ENCODE results near the gene ANKRD33B.
"Not testable (repeated sequence)": the region's sequence is repeated elsewhere in the genome, so short reads cannot be mapped to it uniquely, and the experiment has no call there.

Gene ANKRD33B

DNA sequence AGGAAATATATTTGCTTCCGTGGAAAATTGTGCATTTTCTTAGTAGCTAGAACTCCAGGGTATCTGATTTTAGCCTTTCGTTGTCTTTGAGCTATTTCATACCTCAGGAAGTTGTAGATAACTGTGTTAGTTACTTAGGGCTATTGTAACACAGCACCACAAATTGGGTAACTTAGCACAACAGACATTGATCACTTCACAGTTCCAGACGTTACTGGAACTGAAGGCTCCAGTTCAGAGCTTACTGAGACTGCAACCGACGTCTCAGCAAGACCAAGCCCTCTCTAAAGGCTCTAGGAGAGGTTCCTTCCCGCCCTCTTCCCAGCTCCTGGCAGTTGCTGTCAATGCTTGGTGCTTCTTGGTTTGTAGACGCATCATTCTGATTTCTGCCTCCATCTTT, 17.7 kb upstream of the ANKRD33B start:
- Histone ChIP-seq H2AFZ (ENCODE audit: low read length) (no peak overlapping the region), H3K4me2 (ENCODE audit: low read depth, low read length) (no peak overlapping the region), H3K27ac (ENCODE audit: low read length) (no peak overlapping the region), H3K36me3 (replicated peaks; ENCODE audit: insufficient read depth, low read length) (no peaks in the 10 kb centered on the region), H3K4me1 (ENCODE audit: low read length) (no peaks in the 10 kb centered on the region), H3K27me3 (replicated peaks; ENCODE audit: insufficient read depth, low read length) (no peaks in the 10 kb centered on the region), H4K20me1 (ENCODE audit: insufficient read depth, low read length) (no peaks in the 10 kb centered on the region), H3K9me3 (replicated peaks; ENCODE audit: insufficient read depth, low read length) (no peaks in the 10 kb centered on the region), H3K4me3 (ENCODE audit: low read length) (no peak overlapping the region), H3K79me2 (ENCODE audit: low read length) (no peaks in the 10 kb centered on the region), H3F3A (ENCODE audit: insufficient read depth, low read length) (no peaks in the 10 kb centered on the region), H3K9me2 (replicated peaks; ENCODE audit: insufficient read depth, low read length) (no peaks in the 10 kb centered on the region), H3K9ac (ENCODE audit: low read length) (no peak overlapping the region)
- no peak for TF ChIP-seq EZH2phosphoT487 (IDR thresholded peaks at IDR 0.05; ENCODE audit: low read length)
- TF ChIP-seq EZH2 (optimal IDR thresholded peaks at IDR 0.05; ENCODE audit: low read depth, low read length): no peak
- TF ChIP-seq, protein P1, sequence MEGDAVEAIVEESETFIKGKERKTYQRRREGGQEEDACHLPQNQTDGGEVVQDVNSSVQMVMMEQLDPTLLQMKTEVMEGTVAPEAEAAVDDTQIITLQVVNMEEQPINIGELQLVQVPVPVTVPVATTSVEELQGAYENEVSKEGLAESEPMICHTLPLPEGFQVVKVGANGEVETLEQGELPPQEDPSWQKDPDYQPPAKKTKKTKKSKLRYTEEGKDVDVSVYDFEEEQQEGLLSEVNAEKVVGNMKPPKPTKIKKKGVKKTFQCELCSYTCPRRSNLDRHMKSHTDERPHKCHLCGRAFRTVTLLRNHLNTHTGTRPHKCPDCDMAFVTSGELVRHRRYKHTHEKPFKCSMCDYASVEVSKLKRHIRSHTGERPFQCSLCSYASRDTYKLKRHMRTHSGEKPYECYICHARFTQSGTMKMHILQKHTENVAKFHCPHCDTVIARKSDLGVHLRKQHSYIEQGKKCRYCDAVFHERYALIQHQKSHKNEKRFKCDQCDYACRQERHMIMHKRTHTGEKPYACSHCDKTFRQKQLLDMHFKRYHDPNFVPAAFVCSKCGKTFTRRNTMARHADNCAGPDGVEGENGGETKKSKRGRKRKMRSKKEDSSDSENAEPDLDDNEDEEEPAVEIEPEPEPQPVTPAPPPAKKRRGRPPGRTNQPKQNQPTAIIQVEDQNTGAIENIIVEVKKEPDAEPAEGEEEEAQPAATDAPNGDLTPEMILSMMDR (IDR thresholded peaks at IDR 0.05; ENCODE audit: low read length): no peak
- no peak for DNase-seq

DNA sequence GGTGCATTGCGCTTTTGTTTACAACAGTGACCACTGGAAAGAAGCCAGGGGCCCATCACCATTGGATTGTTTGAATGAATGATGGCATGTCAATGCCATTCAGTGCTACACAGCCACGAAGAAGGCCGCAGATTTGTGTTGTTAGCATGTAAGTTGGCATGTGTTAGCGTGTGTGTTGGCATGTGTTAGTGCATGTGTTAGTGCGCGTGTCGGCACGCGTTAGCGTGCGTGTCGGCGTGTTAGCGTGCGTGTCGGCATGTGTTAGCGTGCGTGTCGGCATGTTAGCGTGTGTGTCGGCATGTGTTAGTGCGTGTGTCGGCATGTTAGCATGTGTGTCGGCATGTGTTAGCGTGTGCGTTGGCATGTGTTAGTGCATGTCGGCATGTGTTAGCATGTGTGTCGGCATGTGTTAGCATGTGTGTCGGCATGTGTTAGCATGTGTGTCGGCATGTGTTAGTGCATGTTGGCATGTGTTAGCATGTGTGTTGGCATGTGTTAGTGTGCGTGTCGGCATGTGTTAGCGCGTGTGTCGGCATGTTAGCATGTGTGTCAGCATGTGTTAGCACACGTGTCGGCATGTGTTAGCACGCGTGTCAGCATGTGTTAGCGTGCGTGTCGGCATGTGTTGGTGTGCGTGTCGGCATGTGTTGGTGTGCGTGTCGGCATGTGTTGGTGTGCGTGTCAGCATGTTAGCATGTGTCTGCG, 15.3 kb upstream of the ANKRD33B start:
- H3K4me3 ChIP-seq (ENCODE audit: low read length): no peak overlapping the region
- no peaks in the 10 kb centered on the region for H3K9me2 ChIP-seq (replicated peaks; ENCODE audit: insufficient read depth, low read length)
- H3K4me2 ChIP-seq (ENCODE audit: low read depth, low read length): no peak overlapping the region
- no peaks in the 10 kb centered on the region for H3K36me3 ChIP-seq (replicated peaks; ENCODE audit: insufficient read depth, low read length)
- no peak overlapping the region for H2AFZ ChIP-seq (ENCODE audit: low read length)
- H3K27me3 ChIP-seq (replicated peaks; ENCODE audit: insufficient read depth, low read length): no peaks in the 10 kb centered on the region
- no peak overlapping the region for H3K27ac ChIP-seq (ENCODE audit: low read length)
- no peak overlapping the region for H3K9ac ChIP-seq (ENCODE audit: low read length)
- H3F3A ChIP-seq (ENCODE audit: insufficient read depth, low read length): no peaks in the 10 kb centered on the region
- H3K4me1 ChIP-seq (ENCODE audit: low read length): no peaks in the 10 kb centered on the region
- H4K20me1 ChIP-seq (ENCODE audit: insufficient read depth, low read length): no peaks in the 10 kb centered on the region
- DNase-seq: no peak
- H3K79me2 ChIP-seq (ENCODE audit: low read length): no peaks in the 10 kb centered on the region
- TF ChIP-seq EZH2 (optimal IDR thresholded peaks at IDR 0.05; ENCODE audit: low read depth, low read length) (no peak), EZH2phosphoT487 (IDR thresholded peaks at IDR 0.05; ENCODE audit: low read length) (no peak)
- TF ChIP-seq, protein P1 (IDR thresholded peaks at IDR 0.05; ENCODE audit: low read length): no peak
- no peaks in the 10 kb centered on the region for H3K9me3 ChIP-seq (replicated peaks; ENCODE audit: insufficient read depth, low read length)

- H4K20me1 ChIP-seq (ENCODE audit: insufficient read depth, low read length); H3K9me3 ChIP-seq (replicated peaks; ENCODE audit: insufficient read depth, low read length); H3K4me2 ChIP-seq (ENCODE audit: low read depth, low read length); DNase-seq; H3K27ac ChIP-seq (ENCODE audit: low read length); H3K4me3 ChIP-seq (ENCODE audit: low read length); H3K9me2 ChIP-seq (replicated peaks; ENCODE audit: insufficient read depth, low read length); H2AFZ ChIP-seq (ENCODE audit: low read length); H3K36me3 ChIP-seq (replicated peaks; ENCODE audit: insufficient read depth, low read length); H3K4me1 ChIP-seq (ENCODE audit: low read length); H3K9ac ChIP-seq (ENCODE audit: low read length); H3K79me2 ChIP-seq (ENCODE audit: low read length); H3F3A ChIP-seq (ENCODE audit: insufficient read depth, low read length); H3K27me3 ChIP-seq (replicated peaks; ENCODE audit: insufficient read depth, low read length): not testable (repeated sequence)
Measured at GRCh38 chr5:10549123-10549514, 14.8 kb upstream of the ANKRD33B start.

- Histone ChIP-seq H3K27ac (ENCODE audit: low read length) (no peak overlapping the region), H3K4me3 (ENCODE audit: low read length) (no peak overlapping the region), H3K36me3 (replicated peaks; ENCODE audit: insufficient read depth, low read length) (no peaks in the 10 kb centered on the region), H3K4me1 (ENCODE audit: low read length) (no peaks in the 10 kb centered on the region), H3K9ac (ENCODE audit: low read length) (no peak overlapping the region), H3K9me3 (replicated peaks; ENCODE audit: insufficient read depth, low read length) (no peaks in the 10 kb centered on the region), H3K27me3 (replicated peaks; ENCODE audit: insufficient read depth, low read length) (no peaks in the 10 kb centered on the region), H4K20me1 (ENCODE audit: insufficient read depth, low read length) (no peaks in the 10 kb centered on the region), H3K79me2 (ENCODE audit: low read length) (no peaks in the 10 kb centered on the region), H3K9me2 (replicated peaks; ENCODE audit: insufficient read depth, low read length) (no peaks in the 10 kb centered on the region), H3F3A (ENCODE audit: insufficient read depth, low read length) (no peaks in the 10 kb centered on the region), H3K4me2 (ENCODE audit: low read depth, low read length) (no peak overlapping the region), H2AFZ (ENCODE audit: low read length) (no peak overlapping the region)
- TF ChIP-seq, protein P1 (IDR thresholded peaks at IDR 0.05; ENCODE audit: low read length): no peak
- TF ChIP-seq EZH2phosphoT487 (IDR thresholded peaks at IDR 0.05; ENCODE audit: low read length) (no peak), EZH2 (optimal IDR thresholded peaks at IDR 0.05; ENCODE audit: low read depth, low read length) (no peak)
- no peak for DNase-seq
Measured at GRCh38 chr5:10550222-10550995, 13.5 kb upstream of the ANKRD33B start.

All from MM.1S (cell line).